Panc1 (cell line): ENCODE measurements around the gene SUFU. TPM values are rescaled to one million over a fixed set of nuclear protein-coding genes. Genes with fewer than 3 reads are reported as not detected.

Experiments
- ATAC-seq: fragments of 200-7000 bp; cut with Tn5 transposase; 2 replicates; pipeline ENCODE4 v1.9.1; 2020; ENCODE audit warnings: mild to moderate bottlenecking, moderate library complexity
- BruUV-seq: library from RNA; stranded (reverse); fragments of 400-500 nt; replicated peaks from 2 replicates; lab custom pipeline; 2021; lab: Mats Ljungman, UMichigan
- CTCF ChIA-PET: fragments of 300-600 bp; sonication (Branson Sonifier 250); formaldehyde crosslinking; loops from one replicate; lab custom pipeline; 2022; ENCODE audit warnings: antibody characterized with exemption; lab: Charles Lee
- POLR2A ChIA-PET: fragments of 300-600 bp; sonication (Branson Sonifier 250); formaldehyde crosslinking; loops from one replicate; lab custom pipeline; 2022; ENCODE audit warnings: antibody characterized with exemption; lab: Charles Lee
- DNase-seq: peaks from one replicate; pipeline ENCODE4 v3.0.0-alpha.2; 2010; ENCODE audit warnings: low read depth, low spot score
- H3K27ac ChIP-seq: 2 replicates; pipeline ENCODE4 v1.5.1; 2011; ENCODE audit warnings: mild to moderate bottlenecking, low read length, inconsistent platforms
- H3K27me3 ChIP-seq: fragments of 200-500 bp; sonication (Bioruptor generic); 2 replicates; pipeline ENCODE4 v1.6.0; 2014; ENCODE audit warnings: low read length, inconsistent platforms; ENCODE audit not compliant: control insufficient read depth, insufficient read depth
- H3K36me3 ChIP-seq: fragments of 200-500 bp; sonication (Bioruptor generic); 2 replicates; pipeline ENCODE4 v1.5.1; 2014; ENCODE audit warnings: inconsistent platforms, mild to moderate bottlenecking, low read length, moderate library complexity; ENCODE audit not compliant: control insufficient read depth, insufficient read depth
- H3K4me1 ChIP-seq: 2 replicates; pipeline ENCODE4 v1.5.1; 2011; ENCODE audit warnings: inconsistent platforms, mild to moderate bottlenecking, low read length, moderate library complexity; ENCODE audit not compliant: control insufficient read depth, insufficient read depth
- H3K4me3 ChIP-seq, 2 experiments: 2 replicates each; pipeline ENCODE4 v1.5.1; 2011 to 2012; ENCODE audit warnings: low read depth in 2 of 2, low read length in 2 of 2, mild to moderate bottlenecking in 2 of 2, inconsistent platforms in 1 of 2, moderate library complexity in 1 of 2
- H3K9me3 ChIP-seq: fragments of 200-500 bp; sonication (Bioruptor generic); 2 replicates; pipeline ENCODE4 v1.5.1; 2014; ENCODE audit warnings: low read depth, mild to moderate bottlenecking, inconsistent platforms, low read length, moderate library complexity; ENCODE audit not compliant: control insufficient read depth, insufficient read depth
- POLR2AphosphoS5 ChIP-seq: IDR thresholded peaks from 2 replicates; pipeline ENCODE4 v1.6.1; 2012; ENCODE audit warnings: mild to moderate bottlenecking, low read depth, low read length, moderate library complexity
- SIN3A ChIP-seq: IDR thresholded peaks from 2 replicates; pipeline ENCODE4 v1.6.1; 2012; ENCODE audit warnings: low read depth, mild to moderate bottlenecking, low read length, moderate library complexity, borderline replicate concordance; ENCODE audit not compliant: insufficient read depth
- TCF7L2 ChIP-seq: IDR thresholded peaks from 2 replicates; pipeline ENCODE4 v1.6.1; 2011; ENCODE audit warnings: mild to moderate bottlenecking, low read depth, low read length, inconsistent platforms
- in situ Hi-C: cut with HindIII; loops from 2 replicates; pipeline ENCODE4 v1.10.0; 2016; ENCODE audit warnings: low sequenced_read_pairs, low pct_unique_long_range_greater_than_20kb
- intact Hi-C: fragments of 100-400 bp; cut with micrococcal nuclease; formaldehyde crosslinking; loops from one replicate; pipeline ENCODE4 v1.10.0; 2022; ENCODE audit not compliant: unreplicated experiment
- total RNA-seq: library from RNA; stranded (reverse); gene quantifications from one replicate; pipeline ENCODE4 v1.2.1, GENCODE V29; 2021; ENCODE audit not compliant: unreplicated experiment
- TF ChIP-seq, protein P1 (sequence below), 2 experiments: IDR thresholded peaks; 2 replicates each; pipeline ENCODE4 v1.6.1; 2011 to 2012; ENCODE audit warnings: low read depth in 2 of 2, control low read depth in 1 of 2, low read length in 1 of 2, mild to moderate bottlenecking in 1 of 2, moderate library complexity in 1 of 2; ENCODE audit not compliant: insufficient read depth in 1 of 2
- TF ChIP-seq, protein P2 (sequence below): fragments of 450-650 bp; IDR thresholded peaks from 2 replicates; pipeline ENCODE4 v1.5.1; 2017; ENCODE audit warnings: mild to moderate bottlenecking

Gene SUFU
- total RNA-seq, 1 experiment from 2014 or later, result 9.5 TPM

DNA sequence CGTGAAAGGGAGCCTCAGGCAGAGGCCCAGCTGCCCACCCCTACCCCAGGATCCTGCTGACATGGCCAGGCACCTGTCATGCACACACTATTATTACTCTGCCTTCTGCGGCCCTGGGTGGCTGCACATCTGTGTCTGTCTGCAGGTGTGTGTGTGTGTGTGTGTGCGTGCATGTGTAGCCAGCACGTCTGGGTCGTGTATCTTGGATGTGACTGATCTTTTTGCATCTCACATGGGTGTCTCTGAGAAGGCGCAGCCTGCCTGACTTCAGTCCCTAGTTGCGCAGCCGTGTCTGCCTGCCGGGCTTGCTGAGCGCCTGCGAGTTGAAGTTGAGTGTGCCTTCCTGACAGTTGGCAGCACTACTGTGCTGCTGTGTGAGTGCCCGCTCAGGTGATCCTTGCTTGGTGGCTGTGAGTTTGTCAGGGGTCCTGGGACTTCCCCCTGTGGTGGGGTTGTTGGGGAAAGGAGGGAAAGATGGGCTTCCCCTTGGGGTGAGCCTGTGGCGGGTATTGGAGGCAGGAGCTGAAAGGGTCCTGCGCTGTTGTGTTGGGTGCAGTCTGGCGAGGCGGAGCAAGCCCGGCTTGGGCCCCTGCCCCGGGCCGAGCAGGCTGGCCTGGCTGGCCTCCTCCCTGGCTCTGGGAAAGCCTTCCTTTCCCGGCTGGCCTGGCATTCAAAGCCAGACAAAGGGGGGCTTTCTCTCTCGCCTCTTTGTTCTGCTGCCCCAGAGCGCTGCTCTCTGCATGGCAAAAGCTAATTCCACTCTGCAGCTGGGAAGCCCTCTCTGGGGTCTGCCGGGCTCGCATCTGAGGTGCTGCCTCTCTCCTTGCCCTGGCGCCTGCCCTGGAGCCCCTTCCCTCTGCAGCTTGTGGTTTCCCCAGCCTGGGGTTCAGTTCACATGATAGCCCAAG, 145.4 kb downstream of the SUFU start:
- H3K4me1 ChIP-seq, result peaks cover 49% of the 10 kb centered on the region
- no peak overlapping the region for H3K4me3 ChIP-seq
- DNase-seq (no peak), ATAC-seq (no peak)
- no TSS peak for BruUV-seq
- intact Hi-C loops (no loop called here), in situ Hi-C loops (no loop called here)
- POLR2A ChIA-PET, result no interaction called here
- no peaks in the 10 kb centered on the region for H3K27me3 ChIP-seq
- no peaks in the 10 kb centered on the region for H3K9me3 ChIP-seq
- peaks cover 7% of the 10 kb centered on the region; the same call in 1 of the 2 replicates for H3K36me3 ChIP-seq
- no peak overlapping the region for H3K27ac ChIP-seq
- no peak for TF ChIP-seq SIN3A
- TF ChIP-seq, protein P1, sequence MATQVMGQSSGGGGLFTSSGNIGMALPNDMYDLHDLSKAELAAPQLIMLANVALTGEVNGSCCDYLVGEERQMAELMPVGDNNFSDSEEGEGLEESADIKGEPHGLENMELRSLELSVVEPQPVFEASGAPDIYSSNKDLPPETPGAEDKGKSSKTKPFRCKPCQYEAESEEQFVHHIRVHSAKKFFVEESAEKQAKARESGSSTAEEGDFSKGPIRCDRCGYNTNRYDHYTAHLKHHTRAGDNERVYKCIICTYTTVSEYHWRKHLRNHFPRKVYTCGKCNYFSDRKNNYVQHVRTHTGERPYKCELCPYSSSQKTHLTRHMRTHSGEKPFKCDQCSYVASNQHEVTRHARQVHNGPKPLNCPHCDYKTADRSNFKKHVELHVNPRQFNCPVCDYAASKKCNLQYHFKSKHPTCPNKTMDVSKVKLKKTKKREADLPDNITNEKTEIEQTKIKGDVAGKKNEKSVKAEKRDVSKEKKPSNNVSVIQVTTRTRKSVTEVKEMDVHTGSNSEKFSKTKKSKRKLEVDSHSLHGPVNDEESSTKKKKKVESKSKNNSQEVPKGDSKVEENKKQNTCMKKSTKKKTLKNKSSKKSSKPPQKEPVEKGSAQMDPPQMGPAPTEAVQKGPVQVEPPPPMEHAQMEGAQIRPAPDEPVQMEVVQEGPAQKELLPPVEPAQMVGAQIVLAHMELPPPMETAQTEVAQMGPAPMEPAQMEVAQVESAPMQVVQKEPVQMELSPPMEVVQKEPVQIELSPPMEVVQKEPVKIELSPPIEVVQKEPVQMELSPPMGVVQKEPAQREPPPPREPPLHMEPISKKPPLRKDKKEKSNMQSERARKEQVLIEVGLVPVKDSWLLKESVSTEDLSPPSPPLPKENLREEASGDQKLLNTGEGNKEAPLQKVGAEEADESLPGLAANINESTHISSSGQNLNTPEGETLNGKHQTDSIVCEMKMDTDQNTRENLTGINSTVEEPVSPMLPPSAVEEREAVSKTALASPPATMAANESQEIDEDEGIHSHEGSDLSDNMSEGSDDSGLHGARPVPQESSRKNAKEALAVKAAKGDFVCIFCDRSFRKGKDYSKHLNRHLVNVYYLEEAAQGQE (IDR thresholded peaks at IDR 0.05; ENCODE audit: insufficient read depth in 1 of 2, low read depth in 2 of 2, low read length in 1 of 2), result no peak
- TF ChIP-seq TCF7L2, result no peak
- TF ChIP-seq, protein P2, sequence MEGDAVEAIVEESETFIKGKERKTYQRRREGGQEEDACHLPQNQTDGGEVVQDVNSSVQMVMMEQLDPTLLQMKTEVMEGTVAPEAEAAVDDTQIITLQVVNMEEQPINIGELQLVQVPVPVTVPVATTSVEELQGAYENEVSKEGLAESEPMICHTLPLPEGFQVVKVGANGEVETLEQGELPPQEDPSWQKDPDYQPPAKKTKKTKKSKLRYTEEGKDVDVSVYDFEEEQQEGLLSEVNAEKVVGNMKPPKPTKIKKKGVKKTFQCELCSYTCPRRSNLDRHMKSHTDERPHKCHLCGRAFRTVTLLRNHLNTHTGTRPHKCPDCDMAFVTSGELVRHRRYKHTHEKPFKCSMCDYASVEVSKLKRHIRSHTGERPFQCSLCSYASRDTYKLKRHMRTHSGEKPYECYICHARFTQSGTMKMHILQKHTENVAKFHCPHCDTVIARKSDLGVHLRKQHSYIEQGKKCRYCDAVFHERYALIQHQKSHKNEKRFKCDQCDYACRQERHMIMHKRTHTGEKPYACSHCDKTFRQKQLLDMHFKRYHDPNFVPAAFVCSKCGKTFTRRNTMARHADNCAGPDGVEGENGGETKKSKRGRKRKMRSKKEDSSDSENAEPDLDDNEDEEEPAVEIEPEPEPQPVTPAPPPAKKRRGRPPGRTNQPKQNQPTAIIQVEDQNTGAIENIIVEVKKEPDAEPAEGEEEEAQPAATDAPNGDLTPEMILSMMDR, result no peak
- TF ChIP-seq POLR2AphosphoS5, result no peak
- CTCF ChIA-PET, result no interaction called here

DNA sequence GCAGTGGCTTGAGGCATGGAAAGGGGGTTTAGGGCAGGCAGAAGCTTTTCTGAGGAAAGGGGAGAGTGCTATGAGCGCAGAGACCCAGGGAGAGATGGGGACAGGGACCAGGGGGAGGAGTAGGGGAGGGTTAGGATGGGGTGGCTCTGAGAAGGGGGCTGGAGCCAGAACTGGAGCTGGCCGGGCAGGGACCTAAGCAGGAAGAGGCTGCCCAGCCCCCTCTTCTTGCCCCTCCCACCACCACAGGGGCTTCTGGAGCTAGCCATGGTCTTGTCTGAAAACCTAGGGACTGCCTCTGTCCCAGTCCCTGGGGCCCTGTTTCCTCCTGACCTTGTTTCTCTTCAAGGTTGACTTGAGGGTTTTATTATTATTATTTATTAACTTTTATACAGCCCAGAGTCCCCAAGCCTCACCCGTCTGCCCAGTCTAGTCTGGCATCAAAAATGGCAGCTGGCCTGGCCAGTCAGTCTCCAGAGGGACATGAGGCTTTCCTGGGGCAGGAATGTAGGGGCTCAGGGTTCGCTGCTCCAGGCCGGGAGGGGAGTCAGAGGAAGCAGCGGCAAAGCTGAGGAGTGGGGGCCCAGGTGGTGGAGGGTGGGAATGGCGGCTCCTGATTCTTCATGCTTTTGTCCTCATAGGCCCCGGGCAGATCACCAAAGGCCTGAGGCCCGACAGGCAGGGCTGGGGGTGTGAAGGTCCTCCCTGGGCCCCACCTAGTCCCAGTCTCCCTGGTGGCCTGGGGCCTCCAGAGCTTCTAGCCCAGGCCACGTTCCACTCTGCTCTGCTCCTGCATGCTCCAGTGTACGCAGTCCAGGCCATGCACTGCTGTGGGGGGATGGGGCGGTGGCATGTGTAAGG, 146.3 kb downstream of the SUFU start:
- H3K27ac ChIP-seq, result no peak overlapping the region
- no TSS peak for BruUV-seq

More for the DNA sequence above, 146.3 kb downstream of the SUFU start:
- intact Hi-C loops (no loop called here), in situ Hi-C loops (no loop called here)
- Histone ChIP-seq H3K36me3 (peaks cover 7% of the 10 kb centered on the region; the same call in 1 of the 2 replicates), H3K4me3 (no peak overlapping the region), H3K9me3 (no peaks in the 10 kb centered on the region), H3K27me3 (no peaks in the 10 kb centered on the region), H3K4me1 (peaks cover 49% of the 10 kb centered on the region)
- TF ChIP-seq SIN3A, result no peak
- TF ChIP-seq, protein P2, result no peak
- TF ChIP-seq, protein P1 (IDR thresholded peaks at IDR 0.05; ENCODE audit: insufficient read depth in 1 of 2, low read depth in 2 of 2, low read length in 1 of 2), result no peak
- no peak for TF ChIP-seq POLR2AphosphoS5
- no peak for TF ChIP-seq TCF7L2
- ATAC-seq (no peak), DNase-seq (no peak)
- POLR2A ChIA-PET, result no interaction called here
- CTCF ChIA-PET, result no interaction called here
